ENCODE results near the gene LMBRD2. TPM values are rescaled to one million over a fixed set of nuclear protein-coding genes. Genes with fewer than 3 reads are reported as not detected.

The LMBRD2 gene
- total and polyA plus RNA-seq, 9 of the 15 experiments (the other 6 are each of a cell fraction or from before 2014, with no cell fraction given): 2.1 to 24.2 (median 10.6) TPM

GRCh38 chr5:36152324-36153297 lies 924 bp upstream of the LMBRD2 start (continued):
- TF ChIP-seq VEZF1 (CRISPR knock-in tag; IDR thresholded peaks at IDR 0.05): peak; percentile 6; the same call in 1 of the 2 replicates
- no peak for TF ChIP-seq C11orf30 (IDR thresholded peaks at IDR 0.05; ENCODE audit: low read depth)
- TF ChIP-seq SNAPC5 (CRISPR knock-in tag; IDR thresholded peaks at IDR 0.05): no peak
- 0 out of 4 replicates have a peak, but pooled peaks of 1 of the 2 experiments have one; percentile 8 for TF ChIP-seq HDAC1 (IDR thresholded peaks at IDR 0.05)
- TF ChIP-seq E2F6 (IDR thresholded peaks at IDR 0.05; ENCODE audit: borderline replicate concordance in 1 of 2, extremely low read depth in 1 of 2, insufficient read depth in 1 of 2, insufficient read length in 1 of 2, low read depth in 1 of 2, low read length in 1 of 2, poor library complexity in 1 of 2, severe bottlenecking in 1 of 2): no peak
- TF ChIP-seq MXI1 (IDR thresholded peaks at IDR 0.05; ENCODE audit: low read depth, low read length): 0 out of 2 replicates have a peak, but pooled peaks have one; percentile 17
- no peak for TF ChIP-seq NFIX (CRISPR knock-in tag; IDR thresholded peaks at IDR 0.05; ENCODE audit: low read depth)
- TF ChIP-seq MTA3 (IDR thresholded peaks at IDR 0.05; ENCODE audit: borderline replicate concordance): no peak
- TF ChIP-seq SP1 (CRISPR knock-in tag; IDR thresholded peaks at IDR 0.05): 0 out of 2 replicates have a peak, but pooled peaks have one; percentile 13
- no peak for TF ChIP-seq ZNF239 (CRISPR knock-in tag; IDR thresholded peaks at IDR 0.05)
- no peak for TF ChIP-seq NR0B1 (IDR thresholded peaks at IDR 0.05; ENCODE audit: partially characterized antibody)
- no peak for TF ChIP-seq ZNF3 (CRISPR knock-in tag; IDR thresholded peaks at IDR 0.05)
- peak; percentile 29 for TF ChIP-seq SAP30 (IDR thresholded peaks at IDR 0.05; ENCODE audit: borderline replicate concordance, insufficient read depth, low read depth, low read length, poor library complexity, severe bottlenecking)
- peak; percentile 5; the same call in 1 of the 2 replicates for TF ChIP-seq ZNF766 (CRISPR knock-in tag; conservative IDR thresholded peaks at IDR 0.05)
- 0 out of 2 replicates have a peak, but pooled peaks have one; percentile 26 for TF ChIP-seq SMARCE1 (IDR thresholded peaks at IDR 0.05)
- no peak for TF ChIP-seq PCBP1 (IDR thresholded peaks at IDR 0.05; ENCODE audit: low read depth, low read length, poor library complexity, severe bottlenecking)
- TF ChIP-seq HNRNPLL (IDR thresholded peaks at IDR 0.05; ENCODE audit: low read depth, low read length, poor library complexity, severe bottlenecking): no peak
- no peak for TF ChIP-seq ZNF511 (CRISPR knock-in tag; IDR thresholded peaks at IDR 0.05)
- peak; percentile 84 for TF ChIP-seq ZNF589 (CRISPR knock-in tag; IDR thresholded peaks at IDR 0.05; ENCODE audit: low read depth)
- TF ChIP-seq U2AF1 (optimal IDR thresholded peaks at IDR 0.05; ENCODE audit: low read depth, low read length): no peak
